Stomach (tissue), 4 donors: ENCODE results near the gene HPCAL4.

Experiments
- EP300 ChIP-seq: sonication (generic); formaldehyde crosslinking; IDR thresholded peaks from one replicate; pipeline ENCODE4 v1.6.1; 2017; ENCODE audit warnings: antibody characterized with exemption
- POLR2A ChIP-seq, 4 donors: fragments of 450-650 bp; IDR thresholded peaks; one replicate each; pipeline ENCODE4 v1.6.1; 2016; ENCODE audit warnings: antibody characterized with exemption in 4 of 4, control low read depth in 2 of 4, mild to moderate bottlenecking in 1 of 4, moderate library complexity in 1 of 4
- POLR2AphosphoS5 ChIP-seq, 3 donors: sonication (generic); formaldehyde crosslinking; IDR thresholded peaks; one replicate each; pipeline ENCODE4 v1.6.1; 2016; ENCODE audit warnings: antibody characterized with exemption in 3 of 3

DNA sequence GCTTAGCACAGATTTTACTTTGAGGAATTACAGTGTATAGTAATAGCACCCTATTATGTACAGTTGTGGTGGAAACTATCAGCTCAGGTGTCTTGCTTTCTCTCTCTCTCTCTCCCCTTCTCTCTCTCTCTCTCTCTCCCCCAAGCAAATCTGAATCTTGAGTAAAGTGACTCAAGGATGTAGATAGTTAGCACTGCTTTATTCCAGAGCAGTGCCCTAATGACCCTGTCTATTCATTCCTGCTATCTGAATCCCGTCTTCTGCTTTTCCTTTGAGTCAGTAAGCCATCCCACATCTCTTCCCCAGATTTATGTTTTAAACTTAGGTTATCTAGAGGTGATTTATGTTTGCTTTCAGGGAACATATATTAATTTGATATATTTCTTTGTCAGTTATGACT lies 5.2 kb upstream of the HPCAL4 start:
- TF ChIP-seq POLR2AphosphoS5 (IDR thresholded peaks at IDR 0.05) (no peak), POLR2A (IDR thresholded peaks at IDR 0.05) (no peak), EP300 (no peak)
